Measurements from ENCODE around the gene TRMT11. TPM values are rescaled to one million over a fixed set of nuclear protein-coding genes. Genes with fewer than 3 reads are reported as not detected.

TRMT11 gene
- total and polyA plus RNA-seq, 10 of the 15 experiments (the other 5 are each of a cell fraction or from before 2014, with no cell fraction given): 34.0 to 81.1 (median 43.7) TPM

DNA sequence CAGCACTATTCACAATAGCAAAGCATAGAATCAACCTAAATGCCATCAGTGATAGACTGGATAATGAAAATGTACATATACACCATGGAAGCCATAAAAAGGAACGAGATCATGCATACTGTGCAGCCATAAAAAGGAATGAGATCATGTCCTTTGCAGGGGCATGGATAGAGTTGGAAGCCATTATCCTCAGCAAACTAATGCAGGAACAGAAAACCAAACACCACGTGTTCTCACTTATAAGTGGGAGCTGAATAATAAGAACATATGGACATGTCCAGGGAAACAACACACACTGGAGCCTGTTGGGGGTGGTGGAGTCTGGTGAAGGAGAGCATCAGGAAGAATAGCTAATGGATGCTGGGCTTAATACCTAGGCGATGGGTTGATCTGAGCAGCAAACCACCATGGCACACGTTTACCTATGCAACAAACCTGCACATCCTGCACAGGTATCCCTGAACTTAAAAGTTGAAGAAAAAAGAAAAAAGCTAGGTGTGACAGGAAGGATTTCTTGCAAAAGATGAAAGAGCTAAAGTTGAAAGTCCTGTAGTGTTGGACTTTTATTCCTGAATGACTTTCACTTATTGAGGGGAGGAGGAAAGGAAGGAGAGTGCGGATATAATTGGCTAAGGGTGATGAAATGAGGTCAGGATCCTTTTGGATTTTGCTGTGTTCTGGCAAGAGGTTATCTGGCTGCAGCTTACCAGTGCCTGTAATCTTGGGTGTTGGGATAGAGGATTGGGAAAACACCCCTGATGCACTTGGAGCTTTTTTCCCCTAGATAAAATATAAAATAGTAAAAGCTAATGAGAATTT, 8.5 kb downstream of the TRMT11 start (continued):
- TF ChIP-seq, protein P1, sequence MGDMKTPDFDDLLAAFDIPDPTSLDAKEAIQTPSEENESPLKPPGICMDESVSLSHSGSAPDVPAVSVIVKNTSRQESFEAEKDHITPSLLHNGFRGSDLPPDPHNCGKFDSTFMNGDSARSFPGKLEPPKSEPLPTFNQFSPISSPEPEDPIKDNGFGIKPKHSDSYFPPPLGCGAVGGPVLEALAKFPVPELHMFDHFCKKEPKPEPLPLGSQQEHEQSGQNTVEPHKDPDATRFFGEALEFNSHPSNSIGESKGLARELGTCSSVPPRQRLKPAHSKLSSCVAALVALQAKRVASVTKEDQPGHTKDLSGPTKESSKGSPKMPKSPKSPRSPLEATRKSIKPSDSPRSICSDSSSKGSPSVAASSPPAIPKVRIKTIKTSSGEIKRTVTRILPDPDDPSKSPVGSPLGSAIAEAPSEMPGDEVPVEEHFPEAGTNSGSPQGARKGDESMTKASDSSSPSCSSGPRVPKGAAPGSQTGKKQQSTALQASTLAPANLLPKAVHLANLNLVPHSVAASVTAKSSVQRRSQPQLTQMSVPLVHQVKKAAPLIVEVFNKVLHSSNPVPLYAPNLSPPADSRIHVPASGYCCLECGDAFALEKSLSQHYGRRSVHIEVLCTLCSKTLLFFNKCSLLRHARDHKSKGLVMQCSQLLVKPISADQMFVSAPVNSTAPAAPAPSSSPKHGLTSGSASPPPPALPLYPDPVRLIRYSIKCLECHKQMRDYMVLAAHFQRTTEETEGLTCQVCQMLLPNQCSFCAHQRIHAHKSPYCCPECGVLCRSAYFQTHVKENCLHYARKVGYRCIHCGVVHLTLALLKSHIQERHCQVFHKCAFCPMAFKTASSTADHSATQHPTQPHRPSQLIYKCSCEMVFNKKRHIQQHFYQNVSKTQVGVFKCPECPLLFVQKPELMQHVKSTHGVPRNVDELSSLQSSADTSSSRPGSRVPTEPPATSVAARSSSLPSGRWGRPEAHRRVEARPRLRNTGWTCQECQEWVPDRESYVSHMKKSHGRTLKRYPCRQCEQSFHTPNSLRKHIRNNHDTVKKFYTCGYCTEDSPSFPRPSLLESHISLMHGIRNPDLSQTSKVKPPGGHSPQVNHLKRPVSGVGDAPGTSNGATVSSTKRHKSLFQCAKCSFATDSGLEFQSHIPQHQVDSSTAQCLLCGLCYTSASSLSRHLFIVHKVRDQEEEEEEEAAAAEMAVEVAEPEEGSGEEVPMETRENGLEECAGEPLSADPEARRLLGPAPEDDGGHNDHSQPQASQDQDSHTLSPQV (IDR thresholded peaks at IDR 0.05): no peak
- TF ChIP-seq, protein P2, sequence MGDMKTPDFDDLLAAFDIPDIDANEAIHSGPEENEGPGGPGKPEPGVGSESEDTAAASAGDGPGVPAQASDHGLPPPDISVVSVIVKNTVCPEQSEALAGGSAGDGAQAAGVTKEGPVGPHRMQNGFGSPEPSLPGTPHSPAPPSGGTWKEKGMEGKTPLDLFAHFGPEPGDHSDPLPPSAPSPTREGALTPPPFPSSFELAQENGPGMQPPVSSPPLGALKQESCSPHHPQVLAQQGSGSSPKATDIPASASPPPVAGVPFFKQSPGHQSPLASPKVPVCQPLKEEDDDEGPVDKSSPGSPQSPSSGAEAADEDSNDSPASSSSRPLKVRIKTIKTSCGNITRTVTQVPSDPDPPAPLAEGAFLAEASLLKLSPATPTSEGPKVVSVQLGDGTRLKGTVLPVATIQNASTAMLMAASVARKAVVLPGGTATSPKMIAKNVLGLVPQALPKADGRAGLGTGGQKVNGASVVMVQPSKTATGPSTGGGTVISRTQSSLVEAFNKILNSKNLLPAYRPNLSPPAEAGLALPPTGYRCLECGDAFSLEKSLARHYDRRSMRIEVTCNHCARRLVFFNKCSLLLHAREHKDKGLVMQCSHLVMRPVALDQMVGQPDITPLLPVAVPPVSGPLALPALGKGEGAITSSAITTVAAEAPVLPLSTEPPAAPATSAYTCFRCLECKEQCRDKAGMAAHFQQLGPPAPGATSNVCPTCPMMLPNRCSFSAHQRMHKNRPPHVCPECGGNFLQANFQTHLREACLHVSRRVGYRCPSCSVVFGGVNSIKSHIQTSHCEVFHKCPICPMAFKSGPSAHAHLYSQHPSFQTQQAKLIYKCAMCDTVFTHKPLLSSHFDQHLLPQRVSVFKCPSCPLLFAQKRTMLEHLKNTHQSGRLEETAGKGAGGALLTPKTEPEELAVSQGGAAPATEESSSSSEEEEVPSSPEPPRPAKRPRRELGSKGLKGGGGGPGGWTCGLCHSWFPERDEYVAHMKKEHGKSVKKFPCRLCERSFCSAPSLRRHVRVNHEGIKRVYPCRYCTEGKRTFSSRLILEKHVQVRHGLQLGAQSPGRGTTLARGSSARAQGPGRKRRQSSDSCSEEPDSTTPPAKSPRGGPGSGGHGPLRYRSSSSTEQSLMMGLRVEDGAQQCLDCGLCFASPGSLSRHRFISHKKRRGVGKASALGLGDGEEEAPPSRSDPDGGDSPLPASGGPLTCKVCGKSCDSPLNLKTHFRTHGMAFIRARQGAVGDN (IDR thresholded peaks at IDR 0.05): no peak
- TF ChIP-seq JUND (IDR thresholded peaks at IDR 0.05; ENCODE audit: low read depth, low read length) (no peak), GATAD2B (conservative IDR thresholded peaks at IDR 0.05; ENCODE audit: low read depth) (no peak), MEF2A (IDR thresholded peaks at IDR 0.05; ENCODE audit: insufficient read depth, low read depth, low read length) (no peak), ZNF24 (IDR thresholded peaks at IDR 0.05) (no peak), MEF2B (IDR thresholded peaks at IDR 0.05; ENCODE audit: partially characterized antibody, poor library complexity, severe bottlenecking) (no peak), PAX8 (IDR thresholded peaks at IDR 0.05) (no peak)
- TF ChIP-seq, protein P3, sequence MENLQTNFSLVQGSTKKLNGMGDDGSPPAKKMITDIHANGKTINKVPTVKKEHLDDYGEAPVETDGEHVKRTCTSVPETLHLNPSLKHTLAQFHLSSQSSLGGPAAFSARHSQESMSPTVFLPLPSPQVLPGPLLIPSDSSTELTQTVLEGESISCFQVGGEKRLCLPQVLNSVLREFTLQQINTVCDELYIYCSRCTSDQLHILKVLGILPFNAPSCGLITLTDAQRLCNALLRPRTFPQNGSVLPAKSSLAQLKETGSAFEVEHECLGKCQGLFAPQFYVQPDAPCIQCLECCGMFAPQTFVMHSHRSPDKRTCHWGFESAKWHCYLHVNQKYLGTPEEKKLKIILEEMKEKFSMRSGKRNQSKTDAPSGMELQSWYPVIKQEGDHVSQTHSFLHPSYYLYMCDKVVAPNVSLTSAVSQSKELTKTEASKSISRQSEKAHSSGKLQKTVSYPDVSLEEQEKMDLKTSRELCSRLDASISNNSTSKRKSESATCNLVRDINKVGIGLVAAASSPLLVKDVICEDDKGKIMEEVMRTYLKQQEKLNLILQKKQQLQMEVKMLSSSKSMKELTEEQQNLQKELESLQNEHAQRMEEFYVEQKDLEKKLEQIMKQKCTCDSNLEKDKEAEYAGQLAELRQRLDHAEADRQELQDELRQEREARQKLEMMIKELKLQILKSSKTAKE (IDR thresholded peaks at IDR 0.05; ENCODE audit: low read depth, poor library complexity, severe bottlenecking): no peak
